Measurements from ENCODE around the gene SIAH2.

GRCh38 chr3:150739200-150739863 lies 23.6 kb downstream of the SIAH2 start:
- TF ChIP-seq CTCF (conservative IDR thresholded peaks at IDR 0.05; ENCODE audit: low read depth in 2 of 2): no peak
- no peak for TF ChIP-seq POLR2AphosphoS5 (IDR thresholded peaks at IDR 0.05; ENCODE audit: low read depth)
- no peak for TF ChIP-seq EZH2 (IDR thresholded peaks at IDR 0.05; ENCODE audit: low read depth, unreplicated experiment)
- TF ChIP-seq ZNF331 (CRISPR knock-in tag; IDR thresholded peaks at IDR 0.05; ENCODE audit: low read depth): no peak
- TF ChIP-seq JUNB (IDR thresholded peaks at IDR 0.05; ENCODE audit: unreplicated experiment): no peak
- no peak for TF ChIP-seq REST (IDR thresholded peaks at IDR 0.05; ENCODE audit: unreplicated experiment)
- TF ChIP-seq CREB1 (CRISPR knock-in tag; IDR thresholded peaks at IDR 0.05; ENCODE audit: low read depth): no peak
- TF ChIP-seq EZH2phosphoT487 (IDR thresholded peaks at IDR 0.05; ENCODE audit: unreplicated experiment): no peak
